Stimulated activated effector memory CD8-positive, alpha-beta T cell treated with anti-CD3 and anti-CD28 coated beads, Interleukin-12 subunit alpha, Interleukin-12 subunit beta, amount 100 ng/mL, for 72 hours (primary cell): ENCODE results near the gene GUCY2D.
"Not testable (repeated sequence)": the region's sequence is repeated elsewhere in the genome, so short reads cannot be mapped to it uniquely, and the experiment has no call there.

ENCODE experiments used
- ATAC-seq: fragments of 150-1000 bp; cut with Tn5 transposase; 2 replicates; pipeline ENCODE4 v1.10.0; 2021
- DNase-seq, 2 donors: peaks; one replicate each; pipeline ENCODE4 v3.0.0; 2021 to 2022; ENCODE audit warnings: low spot score in 2 of 2
- H3K27ac Mint-ChIP-seq: one replicate; pipeline ENCODE4 v1.8.0; 2022; ENCODE audit warnings: mild to moderate bottlenecking, mixed read lengths
- H3K36me3 Mint-ChIP-seq: one replicate; pipeline ENCODE4 v1.8.0; 2022; ENCODE audit warnings: mild to moderate bottlenecking, mixed read lengths
- H3K4me1 Mint-ChIP-seq: one replicate; pipeline ENCODE4 v1.8.0; 2022; ENCODE audit warnings: mixed read lengths
- H3K4me3 Mint-ChIP-seq: one replicate; pipeline ENCODE4 v1.8.0; 2022; ENCODE audit warnings: mild to moderate bottlenecking, mixed read lengths
- H3K9me3 Mint-ChIP-seq: one replicate; pipeline ENCODE4 v1.8.0; 2022; ENCODE audit warnings: mixed read lengths

Gene GUCY2D

DNA sequence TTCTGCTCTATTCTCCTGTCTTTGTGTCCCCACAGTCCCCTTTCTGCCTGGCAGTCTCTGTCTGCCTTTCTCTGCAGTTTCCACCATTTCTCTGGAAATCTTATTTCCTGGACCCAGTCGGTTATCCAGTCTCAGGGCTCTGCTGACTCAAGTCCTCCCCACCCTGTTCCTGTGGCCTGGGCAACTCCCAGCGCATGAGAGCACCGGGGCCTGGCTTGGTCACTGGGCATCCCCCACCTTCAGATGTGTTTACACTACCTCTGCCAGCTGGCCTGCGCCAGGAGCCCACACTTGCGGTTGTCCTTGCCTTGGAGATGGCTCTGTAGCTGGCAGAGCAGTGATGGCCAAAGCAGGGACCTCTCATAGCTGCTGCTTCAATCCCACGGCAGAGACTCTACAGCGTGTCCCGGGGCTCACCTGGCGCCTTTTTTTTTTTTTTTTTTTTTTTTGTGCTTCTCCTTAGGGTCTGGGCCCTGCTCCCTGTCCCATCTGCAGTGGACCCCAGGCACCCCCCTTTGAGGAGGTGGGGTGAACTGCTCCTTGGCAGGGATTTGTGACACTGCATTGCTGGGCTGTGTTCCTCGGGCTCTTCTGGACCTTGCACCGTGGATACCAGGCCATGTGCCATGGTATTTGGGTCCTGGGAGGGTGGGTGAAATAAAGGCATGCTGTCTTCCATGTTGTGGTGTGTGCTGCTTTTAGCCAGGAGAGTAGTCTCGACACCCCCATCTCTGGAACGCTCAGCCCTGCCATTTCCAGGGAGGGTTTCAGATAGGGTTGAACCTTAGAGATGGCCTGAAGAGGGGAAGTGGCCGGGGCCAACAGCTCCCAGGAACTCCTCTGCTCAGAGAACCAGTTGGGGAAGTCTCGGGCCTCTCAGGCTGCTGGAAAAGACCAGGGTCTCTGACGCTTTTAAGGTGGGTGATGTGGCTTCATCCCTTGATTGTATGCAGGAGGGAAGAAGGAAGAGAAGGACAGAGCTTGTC is 17.5 kb downstream of the GUCY2D start:
- Mint-ChIP-seq H3K36me3 (peaks cover 6% of the 10 kb centered on the region), H3K27ac (peak overlapping the region; percentile 36), H3K9me3 (no peaks in the 10 kb centered on the region), H3K4me1 (peaks cover 24% of the 10 kb centered on the region), H3K4me3 (no peak overlapping the region)
- no peak for DNase-seq
- ATAC-seq = peak; percentile 70

GRCh38 chr17:8020776-8021564 is 18.6 kb downstream of the GUCY2D start:
- Mint-ChIP-seq H3K4me3 (no peak overlapping the region), H3K9me3 (no peaks in the 10 kb centered on the region), H3K36me3 (peaks cover 6% of the 10 kb centered on the region), H3K4me1 (peaks cover 24% of the 10 kb centered on the region), H3K27ac (no peak overlapping the region)
- no peak for ATAC-seq
- DNase-seq = no peak

- peaks cover 6% of the 10 kb centered on the region for H3K36me3 Mint-ChIP-seq
- DNase-seq = no peak
- H3K4me1 Mint-ChIP-seq = peaks cover 17% of the 10 kb centered on the region
- no peaks in the 10 kb centered on the region for H3K9me3 Mint-ChIP-seq
- no peak overlapping the region for H3K4me3 Mint-ChIP-seq
- H3K27ac Mint-ChIP-seq = no peak overlapping the region
- no peak for ATAC-seq
Observed at GRCh38 chr17:8021565-8022359, 19.3 kb downstream of the GUCY2D start.

DNA sequence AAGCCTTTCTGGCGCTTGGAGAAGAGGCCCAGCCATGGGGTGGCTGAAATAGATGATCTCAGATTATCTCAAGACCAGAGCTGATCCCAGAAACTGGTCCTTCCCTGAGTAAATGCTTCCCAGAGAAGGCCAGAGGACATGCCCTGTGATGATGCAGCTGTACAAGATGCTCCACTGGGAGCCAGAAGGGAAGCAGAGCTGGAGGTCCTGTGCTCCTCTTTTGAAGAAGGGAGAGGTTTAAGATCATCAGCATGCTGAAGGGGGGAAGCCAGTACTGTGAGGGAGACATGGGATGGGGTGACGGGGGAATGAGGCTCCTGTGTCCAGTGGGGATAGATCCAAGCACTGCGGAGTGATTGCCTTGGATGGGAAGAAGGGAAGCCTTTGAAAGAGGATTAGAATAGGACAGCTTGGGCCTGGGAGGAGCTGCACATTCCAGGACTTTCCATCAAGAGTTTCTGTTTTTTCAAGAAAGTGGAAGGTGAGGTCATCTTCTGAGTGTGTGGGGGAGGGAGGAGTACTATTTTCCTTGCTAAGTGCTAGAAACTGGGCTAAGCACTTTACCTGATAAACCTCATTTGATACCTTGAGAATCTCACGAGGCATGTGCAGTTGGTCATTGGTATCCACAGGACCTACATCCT is 20.1 kb downstream of the GUCY2D start:
- no peak for ATAC-seq
- H3K36me3 Mint-ChIP-seq = peaks cover 6% of the 10 kb centered on the region

DNA sequence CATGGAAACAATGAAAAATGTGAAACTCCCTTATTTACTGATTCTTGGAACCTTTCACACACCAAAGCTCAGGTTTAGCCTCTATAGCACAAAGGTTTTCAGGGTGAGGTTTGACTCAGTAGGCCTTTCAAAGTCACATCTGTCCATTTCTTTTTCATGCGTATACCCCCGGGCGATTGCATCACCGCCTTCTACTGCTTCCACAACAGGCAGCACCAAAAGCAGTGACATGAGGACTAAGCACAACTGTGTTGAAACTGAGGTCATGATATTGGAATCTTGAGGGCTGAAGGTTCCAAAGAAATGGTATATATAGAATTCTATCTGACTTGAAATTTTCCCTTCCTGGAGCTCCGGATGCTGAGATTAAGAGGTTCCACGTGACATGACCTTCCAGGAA is 21.7 kb downstream of the GUCY2D start:
- not testable (repeated sequence) for ATAC-seq, H3K4me3 Mint-ChIP-seq, H3K9me3 Mint-ChIP-seq, H3K36me3 Mint-ChIP-seq, DNase-seq, H3K27ac Mint-ChIP-seq
- H3K4me1 Mint-ChIP-seq = peaks cover 12% of the 10 kb centered on the region

More for the DNA sequence above, 20.1 kb downstream of the GUCY2D start:
- H3K9me3 Mint-ChIP-seq = no peaks in the 10 kb centered on the region
- no peak for DNase-seq
- H3K27ac Mint-ChIP-seq = no peak overlapping the region
- H3K4me1 Mint-ChIP-seq = peaks cover 12% of the 10 kb centered on the region
- H3K4me3 Mint-ChIP-seq = no peak overlapping the region

DNA sequence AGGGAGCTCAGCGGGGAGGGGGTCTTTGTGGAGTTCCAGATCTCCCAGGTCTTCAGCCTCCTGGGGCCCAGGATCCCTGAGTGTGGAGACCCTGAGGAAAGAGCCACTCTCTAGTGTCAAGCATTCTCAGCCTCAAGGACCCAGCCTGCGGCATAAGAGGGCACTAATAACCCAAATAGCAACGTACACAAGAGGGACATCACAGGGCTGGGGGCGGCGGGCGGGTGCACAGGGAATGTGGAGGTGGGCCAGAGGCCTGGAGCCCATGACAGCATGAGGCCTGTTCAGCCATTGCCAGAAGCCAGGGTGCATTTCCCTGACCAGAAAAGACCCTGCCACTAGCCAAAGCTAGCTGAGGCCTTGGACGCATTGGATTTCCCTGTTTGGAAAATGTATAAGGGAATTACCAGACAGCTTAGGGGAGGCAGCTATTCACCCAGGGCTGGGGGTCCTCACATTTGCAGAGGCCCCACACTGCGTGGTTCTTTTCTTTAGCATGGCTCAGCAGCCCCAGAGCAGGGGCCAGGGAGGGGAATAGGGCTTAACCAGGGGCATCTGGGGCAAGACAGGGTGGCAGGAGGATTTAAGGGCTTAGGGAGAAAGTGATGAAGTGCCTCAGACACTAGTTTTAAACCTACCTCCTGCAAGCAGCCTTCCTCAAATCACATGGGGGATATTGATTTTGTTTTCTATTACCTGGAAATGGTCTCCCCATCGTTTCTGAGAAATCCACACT is 22.9 kb downstream of the GUCY2D start:
- H3K27ac Mint-ChIP-seq = no peak overlapping the region

GRCh38 chr17:8029121-8029520 is 26.7 kb downstream of the GUCY2D start:
- Mint-ChIP-seq H3K36me3 (no peaks in the 10 kb centered on the region), H3K9me3 (no peaks in the 10 kb centered on the region), H3K4me1 (no peaks in the 10 kb centered on the region), H3K27ac (no peak overlapping the region), H3K4me3 (no peak overlapping the region)
- ATAC-seq (no peak), DNase-seq (no peak)

More for the DNA sequence above, 22.9 kb downstream of the GUCY2D start:
- no peaks in the 10 kb centered on the region for H3K9me3 Mint-ChIP-seq
- H3K4me3 Mint-ChIP-seq = no peak overlapping the region
- H3K36me3 Mint-ChIP-seq = peaks cover 3% of the 10 kb centered on the region
- DNase-seq (no peak), ATAC-seq (no peak)
- peaks cover 1% of the 10 kb centered on the region for H3K4me1 Mint-ChIP-seq

DNA sequence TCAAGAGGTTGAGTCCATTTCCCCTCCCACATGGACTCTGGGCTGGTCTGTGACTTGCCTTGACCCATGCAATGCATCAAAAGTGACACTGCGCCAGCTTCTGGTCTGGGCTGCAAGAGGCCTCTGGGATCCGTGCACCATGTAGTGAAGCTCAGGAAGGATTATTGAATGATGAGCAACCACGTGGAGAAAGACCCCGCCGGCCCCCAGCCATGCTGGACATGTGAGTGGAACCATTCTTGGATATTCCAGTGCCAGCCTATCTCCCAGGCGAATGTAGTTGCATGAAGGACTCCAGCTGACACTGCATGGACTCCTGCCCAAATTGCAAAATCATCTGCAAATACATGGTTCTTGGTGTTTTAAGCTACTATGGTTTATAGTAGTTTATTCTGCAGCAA is 28.8 kb downstream of the GUCY2D start:
- Mint-ChIP-seq H3K4me1 (no peaks in the 10 kb centered on the region), H3K36me3 (no peaks in the 10 kb centered on the region), H3K4me3 (no peak overlapping the region), H3K9me3 (no peaks in the 10 kb centered on the region), H3K27ac (no peak overlapping the region)
- DNase-seq (no peak), ATAC-seq (no peak)

DNA sequence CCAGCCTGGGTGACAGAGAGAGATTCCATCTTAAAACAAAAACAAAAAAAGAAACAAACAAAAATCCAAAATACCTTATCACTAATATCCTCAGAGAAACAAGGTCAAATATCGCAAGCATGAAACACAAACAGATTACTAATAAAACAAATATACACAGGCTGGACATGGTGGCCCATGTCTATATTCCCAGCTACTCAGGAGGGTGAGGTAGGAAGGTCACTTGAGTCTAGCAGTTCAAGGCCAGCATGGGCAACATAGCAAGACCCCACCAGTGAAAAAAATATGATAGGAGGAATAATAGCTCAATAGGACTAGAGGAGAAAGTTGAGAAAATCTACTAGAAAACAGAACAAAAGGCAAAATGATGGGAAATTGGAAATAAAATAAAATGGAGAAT is 29.5 kb downstream of the GUCY2D start:
- DNase-seq = no peak
- no peak for ATAC-seq
- Mint-ChIP-seq H3K36me3 (no peaks in the 10 kb centered on the region), H3K9me3 (no peaks in the 10 kb centered on the region), H3K27ac (no peak overlapping the region), H3K4me1 (no peaks in the 10 kb centered on the region), H3K4me3 (no peak overlapping the region)

DNA sequence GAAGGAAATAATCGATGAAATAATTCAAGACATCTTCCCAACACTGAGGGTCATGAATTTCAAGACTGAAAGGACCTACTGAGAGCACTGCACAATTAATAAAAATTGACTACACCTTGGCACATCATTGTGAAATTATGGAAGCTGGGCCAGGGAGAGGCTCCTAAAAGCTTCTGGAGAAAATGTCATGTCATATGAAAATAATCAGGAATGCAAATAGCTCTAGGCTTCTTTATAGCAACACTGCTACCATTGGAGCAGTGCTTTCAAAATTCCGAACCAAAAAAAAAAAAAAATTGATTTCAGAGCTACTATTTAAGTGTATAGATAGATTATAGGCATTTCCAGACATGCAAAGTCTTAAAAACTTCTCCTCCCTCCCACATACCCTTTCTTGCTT is 30.0 kb downstream of the GUCY2D start:
- Mint-ChIP-seq H3K4me1 (no peaks in the 10 kb centered on the region), H3K4me3 (no peak overlapping the region), H3K9me3 (no peaks in the 10 kb centered on the region), H3K27ac (no peak overlapping the region), H3K36me3 (no peaks in the 10 kb centered on the region)
- DNase-seq (no peak), ATAC-seq (no peak)

GRCh38 chr17:8038954-8039610 is 36.7 kb downstream of the GUCY2D start, which contains the start of gene ALOX15B:
Gene ALOX15B, plus strand, starts transcription at chr17:8039059. Its CDS starts 97 bp downstream, at chr17:8039156.
- H3K4me1 Mint-ChIP-seq = no peaks in the 10 kb centered on the region
- H3K9me3 Mint-ChIP-seq = no peaks in the 10 kb centered on the region
- H3K27ac Mint-ChIP-seq = no peak within 1 kb of the TSS
- ATAC-seq (peak; percentile 19), DNase-seq (no peak)
- no peak within 1 kb of the TSS for H3K4me3 Mint-ChIP-seq
- H3K36me3 Mint-ChIP-seq = no peaks in the 10 kb centered on the region

DNA sequence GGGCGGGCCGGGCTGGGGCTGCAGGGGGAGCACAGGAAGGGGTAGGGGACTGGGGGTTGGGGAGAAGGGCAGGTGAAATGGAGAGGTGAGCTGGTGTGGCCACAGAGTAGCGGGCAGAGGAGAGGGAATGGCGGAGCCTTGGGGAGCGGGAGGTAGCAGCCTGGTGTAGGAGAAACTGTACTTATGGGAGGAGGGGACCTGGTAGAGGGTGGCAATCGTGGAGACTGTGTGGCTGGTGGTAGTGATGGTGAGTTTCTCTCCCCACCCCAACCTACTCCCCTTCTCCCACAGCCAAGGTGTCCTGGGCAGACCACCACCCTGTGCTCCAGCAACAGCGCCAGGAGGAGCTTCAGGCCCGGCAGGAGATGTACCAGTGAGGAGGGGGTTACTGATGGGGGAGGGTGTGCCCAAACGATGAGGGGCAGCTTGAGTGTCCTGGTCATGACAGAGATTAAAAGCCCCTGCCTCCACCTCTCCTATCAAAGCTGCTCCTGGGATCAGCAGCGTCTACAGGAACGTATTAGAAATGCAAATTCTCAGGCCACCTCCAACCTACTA is 37.3 kb downstream of the GUCY2D start:
- no peak for DNase-seq
- H3K9me3 Mint-ChIP-seq = no peaks in the 10 kb centered on the region
- ATAC-seq = no peak

DNA sequence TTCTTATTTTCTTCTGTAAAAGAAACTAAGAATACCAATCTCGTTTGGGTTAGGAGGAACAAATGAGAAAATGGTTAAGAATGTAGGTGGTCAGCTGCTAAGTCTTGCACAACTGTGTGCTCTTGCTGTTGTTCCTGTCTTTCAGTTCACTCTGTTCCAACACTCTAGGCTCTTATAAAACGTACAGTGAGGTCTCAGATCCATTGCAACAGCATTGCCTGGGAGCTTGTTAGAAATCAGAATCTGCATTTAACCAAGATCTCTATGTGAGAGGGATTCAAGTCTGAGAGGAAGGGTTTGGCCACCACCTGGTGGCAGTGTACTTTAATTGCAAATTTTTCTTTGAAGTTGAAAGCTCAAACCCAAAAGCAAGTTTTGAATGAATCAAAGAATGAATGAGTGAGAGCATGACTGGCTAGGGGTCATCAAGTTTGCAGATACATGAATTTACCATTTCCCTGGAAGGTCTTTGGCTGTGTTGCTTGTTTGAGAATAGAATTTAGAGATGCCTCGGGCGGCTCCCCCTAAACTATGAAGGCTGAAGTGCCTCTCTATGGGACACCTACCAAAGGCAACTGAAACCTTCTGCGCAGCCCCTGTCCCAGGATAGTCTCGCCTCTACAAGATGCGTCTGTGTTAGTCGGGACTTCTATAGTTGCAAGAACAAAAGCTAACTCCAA is 39.0 kb downstream of the GUCY2D start:
- Mint-ChIP-seq H3K36me3 (no peaks in the 10 kb centered on the region), H3K27ac (no peak overlapping the region), H3K4me1 (no peaks in the 10 kb centered on the region), H3K9me3 (no peaks in the 10 kb centered on the region), H3K4me3 (no peak overlapping the region)
- ATAC-seq (peak; percentile 55), DNase-seq (no peak)

More for the DNA sequence above, 37.3 kb downstream of the GUCY2D start:
- Mint-ChIP-seq H3K4me3 (no peak overlapping the region), H3K36me3 (no peaks in the 10 kb centered on the region), H3K27ac (no peak overlapping the region), H3K4me1 (no peaks in the 10 kb centered on the region)
